Stimulated activated memory B cell treated with anti-CD40 and anti-IgM and Interleukin-4, amounts not matched to agents 10 μg/mL and 1 μg/mL and 100 μg/mL, for 72 hours (primary cell): Measurements from ENCODE around the gene KCNJ5.
A peak's percentile ranks its signal among the peaks of the same experiment; 100 is the strongest.

Experiments
- ATAC-seq: fragments of 150-1000 bp; cut with Tn5 transposase; 2 replicates; pipeline ENCODE4 v1.10.0; 2021
- H3K27ac Mint-ChIP-seq: one replicate; pipeline ENCODE4 v1.8.0; 2022; ENCODE audit warnings: mild to moderate bottlenecking, mixed read lengths
- H3K27me3 Mint-ChIP-seq: one replicate; pipeline ENCODE4 v1.8.0; 2022; ENCODE audit warnings: mixed read lengths
- H3K36me3 Mint-ChIP-seq: one replicate; pipeline ENCODE4 v1.8.0; 2022; ENCODE audit warnings: mixed read lengths
- H3K4me1 Mint-ChIP-seq: one replicate; pipeline ENCODE4 v1.8.0; 2022; ENCODE audit warnings: mixed read lengths
- H3K4me3 Mint-ChIP-seq: one replicate; pipeline ENCODE4 v1.8.0; 2022; ENCODE audit warnings: mild to moderate bottlenecking, moderate library complexity, mixed read lengths
- H3K9me3 Mint-ChIP-seq: one replicate; pipeline ENCODE4 v1.8.0; 2022; ENCODE audit warnings: mixed read lengths

The KCNJ5 gene

DNA sequence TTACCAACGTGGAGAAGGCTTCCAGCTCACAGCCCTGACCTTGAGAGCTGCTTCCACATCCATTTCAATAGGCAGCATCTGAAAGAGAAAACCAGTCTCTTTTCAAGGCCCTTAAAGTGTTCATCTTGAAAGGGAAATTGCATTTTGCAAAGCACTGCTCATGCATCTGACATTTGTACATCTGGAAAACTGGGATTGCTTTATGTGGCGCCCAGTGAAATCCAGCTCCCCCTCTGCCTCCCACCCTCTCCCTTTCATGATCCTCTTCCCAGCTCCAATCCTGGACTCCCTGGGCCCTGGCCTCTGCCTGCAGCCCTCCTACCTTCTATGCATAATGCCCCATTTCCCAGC is 34.1 kb downstream of the KCNJ5 start:
- Mint-ChIP-seq H3K9me3 (no peaks in the 10 kb centered on the region), H3K4me1 (peaks cover 22% of the 10 kb centered on the region), H3K4me3 (no peak overlapping the region), H3K27ac (no peak overlapping the region), H3K36me3 (no peaks in the 10 kb centered on the region), H3K27me3 (peaks cover 69% of the 10 kb centered on the region)
- ATAC-seq, result no peak

- H3K36me3 Mint-ChIP-seq, result no peaks in the 10 kb centered on the region
- H3K27ac Mint-ChIP-seq, result no peak overlapping the region
- ATAC-seq, result no peak
- peaks cover 65% of the 10 kb centered on the region for H3K27me3 Mint-ChIP-seq
- H3K4me1 Mint-ChIP-seq, result peaks cover 22% of the 10 kb centered on the region
- H3K4me3 Mint-ChIP-seq, result no peak overlapping the region
- H3K9me3 Mint-ChIP-seq, result no peaks in the 10 kb centered on the region
Measured at GRCh38 chr11:128926000-128926399, 34.8 kb downstream of the KCNJ5 start.

DNA sequence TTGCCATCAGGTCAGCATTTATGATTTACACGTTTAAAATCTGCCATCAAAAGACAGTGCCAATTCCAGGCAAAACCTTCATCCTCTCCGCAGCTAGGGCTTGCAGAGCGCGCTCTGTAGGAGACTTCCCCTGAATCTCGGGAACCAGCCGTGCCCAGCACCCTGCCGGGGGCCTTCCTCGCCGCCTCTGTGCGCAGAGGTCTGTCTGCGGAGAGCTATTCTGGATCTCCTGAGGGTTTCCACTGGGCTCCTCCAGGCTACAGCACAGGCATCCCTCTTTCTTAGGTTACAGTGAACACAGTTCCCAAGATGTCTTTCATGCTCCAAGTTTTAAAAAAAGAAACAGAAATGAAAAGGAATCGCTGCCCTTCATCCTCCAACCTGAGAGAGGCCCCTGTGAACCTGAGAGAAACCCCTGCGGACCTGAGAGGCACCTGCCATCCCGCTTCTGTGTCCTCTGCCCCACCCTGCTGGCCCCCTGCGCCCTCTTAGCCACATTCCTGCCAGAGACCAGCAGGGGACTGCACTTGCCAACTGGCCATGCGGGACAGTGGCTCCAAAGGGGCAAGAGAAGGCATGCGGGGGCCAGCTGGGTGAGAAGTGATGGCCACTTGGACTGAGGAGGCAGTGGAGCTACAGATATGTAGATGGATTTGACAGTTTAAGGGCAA is 35.4 kb downstream of the KCNJ5 start:
- Mint-ChIP-seq H3K4me1 (peaks cover 22% of the 10 kb centered on the region), H3K4me3 (no peak overlapping the region), H3K27ac (no peak overlapping the region), H3K36me3 (no peaks in the 10 kb centered on the region), H3K9me3 (no peaks in the 10 kb centered on the region), H3K27me3 (peaks cover 65% of the 10 kb centered on the region)
- ATAC-seq, result no peak

- Mint-ChIP-seq H3K36me3 (no peaks in the 10 kb centered on the region), H3K27me3 (peaks cover 60% of the 10 kb centered on the region), H3K4me3 (no peak overlapping the region), H3K27ac (no peak overlapping the region), H3K4me1 (peaks cover 22% of the 10 kb centered on the region), H3K9me3 (no peaks in the 10 kb centered on the region)
- ATAC-seq, result no peak
Measured at GRCh38 chr11:128927108-128927461, 35.9 kb downstream of the KCNJ5 start.

GRCh38 chr11:128927683-128928336 is 36.7 kb downstream of the KCNJ5 start:
- H3K27me3 Mint-ChIP-seq, result peaks cover 54% of the 10 kb centered on the region
- H3K27ac Mint-ChIP-seq, result peak overlapping the region; percentile 38
- peaks cover 22% of the 10 kb centered on the region for H3K4me1 Mint-ChIP-seq
- H3K4me3 Mint-ChIP-seq, result peak overlapping the region; percentile 6
- ATAC-seq, result no peak
- no peaks in the 10 kb centered on the region for H3K9me3 Mint-ChIP-seq
- H3K36me3 Mint-ChIP-seq, result no peaks in the 10 kb centered on the region

DNA sequence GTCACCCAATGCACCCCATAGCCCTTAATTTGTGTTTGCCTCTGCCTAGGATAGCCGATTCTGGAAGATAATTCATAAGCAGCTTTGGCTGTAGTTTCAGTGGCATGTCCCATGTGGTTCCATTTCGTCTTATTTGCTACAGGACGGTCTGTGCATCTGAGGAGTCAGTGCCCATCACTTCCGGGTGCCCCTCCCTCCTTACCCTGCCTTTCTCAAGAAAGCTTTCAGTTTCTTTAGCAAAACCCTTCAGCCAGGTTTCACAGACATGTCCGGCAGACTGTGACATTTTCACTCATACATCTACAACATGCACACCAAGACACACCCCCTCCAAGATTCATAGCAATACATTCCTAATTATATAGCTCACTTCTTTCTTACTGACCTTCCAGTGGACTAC is 37.2 kb downstream of the KCNJ5 start:
- H3K4me1 Mint-ChIP-seq, result peaks cover 22% of the 10 kb centered on the region
- peak; percentile 81 for ATAC-seq
- H3K27me3 Mint-ChIP-seq, result peaks cover 53% of the 10 kb centered on the region
- no peaks in the 10 kb centered on the region for H3K9me3 Mint-ChIP-seq
- H3K4me3 Mint-ChIP-seq, result peak overlapping the region; percentile 18
- H3K36me3 Mint-ChIP-seq, result no peaks in the 10 kb centered on the region
- H3K27ac Mint-ChIP-seq, result peak overlapping the region; percentile 38

DNA sequence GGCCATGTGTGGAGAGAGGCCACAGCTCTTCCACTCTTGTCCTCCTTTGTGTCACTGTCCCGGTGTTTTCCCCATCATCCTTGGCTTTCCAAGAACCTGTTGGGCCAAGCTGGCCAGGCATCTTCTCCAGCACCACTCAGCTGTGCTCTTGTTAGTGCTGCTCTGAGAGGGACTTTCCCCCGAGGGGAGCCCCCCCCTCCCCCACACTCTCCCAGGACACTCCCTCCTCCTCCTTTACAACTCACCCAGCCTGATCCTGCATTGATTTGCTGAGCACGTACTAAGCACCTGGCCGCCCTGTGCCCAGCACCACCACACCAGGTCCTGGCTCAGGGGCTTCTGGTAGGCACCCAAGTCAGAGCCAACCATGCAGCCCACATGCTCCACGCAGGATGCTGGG is 38.3 kb downstream of the KCNJ5 start:
- Mint-ChIP-seq H3K27me3 (peaks cover 42% of the 10 kb centered on the region), H3K4me1 (peaks cover 22% of the 10 kb centered on the region), H3K9me3 (peaks cover 2% of the 10 kb centered on the region), H3K27ac (peak overlapping the region; percentile 10), H3K36me3 (no peaks in the 10 kb centered on the region), H3K4me3 (no peak overlapping the region)
- ATAC-seq, result no peak

- H3K4me3 Mint-ChIP-seq, result no peak overlapping the region
- ATAC-seq, result no peak
- H3K4me1 Mint-ChIP-seq, result peaks cover 22% of the 10 kb centered on the region
- H3K9me3 Mint-ChIP-seq, result peaks cover 2% of the 10 kb centered on the region
- H3K27me3 Mint-ChIP-seq, result peaks cover 37% of the 10 kb centered on the region
- H3K27ac Mint-ChIP-seq, result peak overlapping the region; percentile 10
- H3K36me3 Mint-ChIP-seq, result no peaks in the 10 kb centered on the region
Measured at GRCh38 chr11:128929991-128930390, 38.8 kb downstream of the KCNJ5 start.

GRCh38 chr11:128931066-128931465 is 39.9 kb downstream of the KCNJ5 start:
- no peaks in the 10 kb centered on the region for H3K36me3 Mint-ChIP-seq
- H3K4me1 Mint-ChIP-seq, result peaks cover 22% of the 10 kb centered on the region
- no peak for ATAC-seq
- H3K4me3 Mint-ChIP-seq, result no peak overlapping the region
- H3K27ac Mint-ChIP-seq, result no peak overlapping the region
- H3K27me3 Mint-ChIP-seq, result peaks cover 29% of the 10 kb centered on the region
- peaks cover 2% of the 10 kb centered on the region for H3K9me3 Mint-ChIP-seq

DNA sequence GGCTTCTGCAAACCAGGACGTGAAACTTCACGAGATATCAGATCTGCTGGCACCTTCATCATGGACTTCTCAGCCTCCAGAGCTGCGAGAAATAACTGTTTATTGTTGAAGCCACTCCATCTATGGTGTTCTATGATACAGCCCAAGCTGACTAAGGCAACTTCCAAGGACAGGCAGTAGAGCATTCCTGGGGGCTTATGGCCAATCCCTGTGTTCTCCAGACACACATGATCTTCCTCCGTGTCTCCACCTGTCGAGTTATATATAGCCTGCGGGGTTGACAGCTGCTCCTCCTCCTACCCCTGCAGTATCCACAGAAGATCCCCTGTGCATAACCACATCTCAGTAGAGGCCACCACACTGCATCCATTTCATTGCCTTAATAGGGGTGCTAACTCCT is 40.5 kb downstream of the KCNJ5 start:
- Mint-ChIP-seq H3K4me3 (no peak overlapping the region), H3K36me3 (no peaks in the 10 kb centered on the region), H3K27ac (no peak overlapping the region), H3K27me3 (peaks cover 25% of the 10 kb centered on the region), H3K4me1 (peaks cover 22% of the 10 kb centered on the region), H3K9me3 (peaks cover 2% of the 10 kb centered on the region)
- ATAC-seq, result no peak

- Mint-ChIP-seq H3K27ac (no peak overlapping the region), H3K4me3 (no peak overlapping the region), H3K36me3 (no peaks in the 10 kb centered on the region), H3K4me1 (peaks cover 11% of the 10 kb centered on the region), H3K9me3 (peaks cover 2% of the 10 kb centered on the region), H3K27me3 (peaks cover 32% of the 10 kb centered on the region)
- ATAC-seq, result no peak
Measured at GRCh38 chr11:128933481-128934178, 42.5 kb downstream of the KCNJ5 start.

DNA sequence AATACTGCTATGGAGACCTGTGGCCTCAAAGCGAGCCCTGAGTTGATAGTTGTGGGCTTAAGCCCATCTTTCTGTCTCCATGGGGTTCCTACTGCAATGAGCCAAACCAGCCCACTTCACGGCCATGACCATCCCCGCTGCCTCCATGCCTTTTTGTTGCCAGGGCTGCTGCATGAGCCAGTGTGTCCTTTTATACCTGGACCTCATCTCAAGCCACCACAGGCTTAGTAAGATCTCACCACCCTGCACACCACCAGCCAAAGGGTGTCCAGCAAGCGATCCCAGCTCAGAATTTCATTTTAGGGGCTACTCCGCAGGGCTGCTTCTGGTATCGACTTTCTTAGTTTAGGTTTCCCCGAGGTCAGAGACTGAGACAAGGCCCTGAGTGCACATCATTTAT is 43.2 kb downstream of the KCNJ5 start:
- ATAC-seq, result no peak
- Mint-ChIP-seq H3K36me3 (no peaks in the 10 kb centered on the region), H3K27ac (no peak overlapping the region), H3K4me3 (no peak overlapping the region), H3K27me3 (peaks cover 37% of the 10 kb centered on the region), H3K4me1 (peaks cover 5% of the 10 kb centered on the region), H3K9me3 (peaks cover 2% of the 10 kb centered on the region)

DNA sequence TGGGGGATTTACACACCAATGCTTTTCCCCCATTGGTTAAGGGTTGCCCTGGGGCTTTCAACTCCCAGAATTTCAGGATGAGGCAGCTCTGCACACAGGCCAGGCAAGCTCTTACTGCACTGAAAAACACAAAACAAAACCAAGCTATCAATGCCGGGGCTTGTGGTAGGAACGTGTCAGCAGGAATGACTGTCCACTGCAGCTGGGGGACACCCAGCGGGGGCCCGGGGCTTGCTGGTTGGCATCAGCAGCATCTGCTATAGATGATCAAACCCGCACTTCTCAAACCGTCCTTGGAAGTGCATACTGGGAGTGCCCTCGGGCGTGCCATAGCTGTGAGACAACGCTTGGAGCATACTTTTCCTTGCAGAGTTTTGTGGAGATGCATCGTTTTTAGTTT is 43.8 kb downstream of the KCNJ5 start:
- Mint-ChIP-seq H3K36me3 (no peaks in the 10 kb centered on the region), H3K27me3 (peaks cover 31% of the 10 kb centered on the region), H3K27ac (no peak overlapping the region), H3K4me3 (no peak overlapping the region), H3K4me1 (no peaks in the 10 kb centered on the region), H3K9me3 (peaks cover 2% of the 10 kb centered on the region)
- no peak for ATAC-seq

GRCh38 chr11:128936606-128937251 is 45.6 kb downstream of the KCNJ5 start:
- peaks cover 31% of the 10 kb centered on the region for H3K27me3 Mint-ChIP-seq

GRCh38 chr11:128937480-128937879 is 46.3 kb downstream of the KCNJ5 start:
- ATAC-seq, result no peak
- Mint-ChIP-seq H3K27ac (no peak overlapping the region), H3K27me3 (peaks cover 38% of the 10 kb centered on the region), H3K36me3 (no peaks in the 10 kb centered on the region), H3K4me1 (no peaks in the 10 kb centered on the region), H3K4me3 (no peak overlapping the region), H3K9me3 (peaks cover 2% of the 10 kb centered on the region)

More at GRCh38 chr11:128936606-128937251, 45.6 kb downstream of the KCNJ5 start:
- Mint-ChIP-seq H3K9me3 (peaks cover 2% of the 10 kb centered on the region), H3K36me3 (no peaks in the 10 kb centered on the region), H3K27ac (no peak overlapping the region), H3K4me1 (no peaks in the 10 kb centered on the region), H3K4me3 (no peak overlapping the region)
- ATAC-seq, result no peak
